Fibroblast of peridontal ligament (primary cell): ENCODE measurements around the gene UNC5B.

ENCODE experiments used
- DNase-seq: peaks from one replicate; pipeline ENCODE4 v3.0.0-alpha.2; 2010; ENCODE audit errors: extremely low read depth

UNC5B gene

GRCh38 chr10:71343392-71343773, 131.0 kb downstream of the UNC5B start:
- DNase-seq: no peak

GRCh38 chr10:71344154-71344925, 132.0 kb downstream of the UNC5B start:
- no peak for DNase-seq

- DNase-seq: no peak
These were observed 132.7 kb downstream of the UNC5B start for GRCh38 chr10:71344993-71345480.

GRCh38 chr10:71345694-71346093, 133.3 kb downstream of the UNC5B start:
- DNase-seq: no peak

GRCh38 chr10:71346731-71347130, 134.4 kb downstream of the UNC5B start:
- DNase-seq: no peak

GRCh38 chr10:71347587-71348395, 135.4 kb downstream of the UNC5B start:
- no peak for DNase-seq

GRCh38 chr10:71348850-71349249, 136.5 kb downstream of the UNC5B start:
- no peak for DNase-seq

- DNase-seq: no peak
These were observed 137.0 kb downstream of the UNC5B start for GRCh38 chr10:71349406-71349805.

GRCh38 chr10:71351087-71351486, 138.7 kb downstream of the UNC5B start:
- no peak for DNase-seq

- DNase-seq: no peak
These were observed 139.4 kb downstream of the UNC5B start for GRCh38 chr10:71351628-71352319.
